HG03097 (cell line): ENCODE data around the gene THRB.
"Not testable (repeated sequence)": the region's sequence is repeated elsewhere in the genome, so short reads cannot be mapped to it uniquely, and the experiment has no call there.

Source experiments
- ATAC-seq: cut with Tn5 transposase; IDR thresholded peaks from one replicate; pipeline ENCODE4 v1.9.1; 2021; ENCODE audit not compliant: unreplicated experiment, low FRiP score

The THRB gene

DNA sequence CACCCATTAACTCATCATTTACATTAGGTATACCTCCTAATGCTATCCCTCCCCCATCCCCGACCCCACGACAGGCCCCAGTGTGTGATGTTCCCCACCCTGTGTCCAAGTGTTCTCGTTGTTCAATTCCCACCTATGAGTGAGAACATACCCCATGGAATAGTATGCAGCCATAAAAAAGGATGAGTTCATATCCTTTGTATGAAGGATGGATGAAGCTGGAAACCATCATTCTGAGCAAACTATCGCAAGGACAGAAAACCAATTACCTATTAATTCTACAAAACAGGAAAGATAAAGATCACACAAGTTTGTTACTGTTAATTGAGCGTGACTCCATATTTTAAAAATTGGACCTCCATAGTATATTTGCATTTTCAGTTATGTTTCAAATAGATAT, 81.0 kb downstream of the THRB start:
- ATAC-seq = not testable (repeated sequence)

DNA sequence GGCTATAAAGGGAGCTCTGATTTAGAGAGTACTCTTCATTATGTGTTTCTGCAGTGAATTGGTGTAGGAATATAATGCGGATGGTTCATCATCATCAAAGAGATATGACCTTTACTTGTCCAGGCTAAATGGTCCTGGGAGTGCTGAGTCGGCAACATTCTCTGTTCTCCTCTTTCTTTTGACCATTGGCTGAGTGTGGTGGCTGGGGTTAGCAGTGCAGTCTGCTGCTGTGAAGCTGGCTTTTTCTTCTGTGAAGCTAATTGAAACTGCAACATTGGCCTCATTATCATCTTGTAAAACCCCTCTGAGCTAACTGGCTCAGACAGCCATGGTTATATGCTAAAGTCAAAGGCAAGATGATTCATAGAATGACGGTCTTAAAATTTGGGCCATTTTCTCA, 83.8 kb downstream of the THRB start:
- ATAC-seq = no peak

DNA sequence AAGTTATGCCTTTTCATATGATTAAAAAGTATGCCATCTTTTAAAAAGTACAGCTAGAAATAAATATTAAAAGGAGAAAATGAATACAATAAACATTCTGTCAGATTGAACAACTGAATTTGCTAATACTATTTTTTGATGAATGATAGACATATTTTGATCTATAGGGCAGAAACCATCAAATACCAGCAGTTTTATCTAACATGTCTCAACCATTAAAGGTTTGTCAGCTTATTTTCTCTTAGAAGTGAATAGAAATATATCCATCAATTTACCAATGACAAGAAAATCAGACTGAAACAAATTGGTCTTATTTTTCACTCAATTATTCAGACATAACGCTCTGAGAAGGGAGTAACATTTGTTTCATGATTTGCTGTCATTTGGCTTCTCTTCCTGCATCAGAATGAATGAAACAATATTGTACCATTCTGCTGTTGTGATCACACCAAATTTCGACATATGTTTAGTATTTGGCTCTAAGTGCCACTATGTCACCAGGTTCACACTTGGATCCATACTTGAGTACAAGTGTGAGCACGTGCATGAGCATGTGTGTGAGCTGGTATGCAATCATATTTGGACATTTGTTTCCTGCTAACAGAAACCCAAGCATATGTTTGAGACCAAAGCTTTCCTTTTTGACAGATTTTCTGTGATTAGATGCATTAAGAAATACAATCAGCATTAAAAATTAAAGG, 86.5 kb downstream of the THRB start:
- ATAC-seq = no peak

DNA sequence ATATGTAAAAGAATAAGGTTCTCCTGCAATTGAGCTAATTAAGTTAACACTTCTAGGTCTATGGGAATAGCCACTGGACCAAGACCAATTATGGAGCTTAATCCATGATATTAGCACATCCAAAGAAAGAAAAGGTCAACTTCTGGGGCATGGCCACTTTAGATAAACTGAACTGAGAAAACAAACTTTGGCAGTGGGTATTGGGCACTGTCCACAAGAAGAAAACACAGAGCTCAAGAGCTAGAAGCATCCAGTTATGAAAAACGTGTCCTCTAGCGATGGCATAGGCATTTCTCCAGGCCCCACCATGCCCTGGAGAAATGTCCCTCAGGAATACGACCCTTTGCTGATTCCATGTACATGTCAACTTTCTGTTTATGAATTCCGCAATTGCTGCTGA, 87.8 kb downstream of the THRB start:
- ATAC-seq = no peak

DNA sequence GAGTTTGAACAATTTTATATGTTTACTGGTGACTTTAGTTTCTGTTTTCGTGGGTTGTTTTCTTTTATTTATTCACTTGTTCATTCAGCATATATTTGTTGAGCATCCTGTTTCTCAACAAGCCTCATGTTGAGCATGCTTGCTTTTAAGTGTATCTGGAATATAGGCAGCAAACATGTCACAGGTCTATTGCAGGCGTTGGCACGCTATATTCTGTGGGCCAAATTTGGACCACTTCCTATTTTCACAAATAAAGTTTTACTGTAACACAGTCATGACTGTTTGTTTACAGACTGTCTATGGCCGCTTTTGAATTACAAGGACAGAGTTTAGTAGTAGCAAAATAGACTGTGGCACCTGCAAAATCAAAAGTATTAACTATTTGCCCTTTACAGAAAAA, 89.6 kb downstream of the THRB start:
- no peak for ATAC-seq

DNA sequence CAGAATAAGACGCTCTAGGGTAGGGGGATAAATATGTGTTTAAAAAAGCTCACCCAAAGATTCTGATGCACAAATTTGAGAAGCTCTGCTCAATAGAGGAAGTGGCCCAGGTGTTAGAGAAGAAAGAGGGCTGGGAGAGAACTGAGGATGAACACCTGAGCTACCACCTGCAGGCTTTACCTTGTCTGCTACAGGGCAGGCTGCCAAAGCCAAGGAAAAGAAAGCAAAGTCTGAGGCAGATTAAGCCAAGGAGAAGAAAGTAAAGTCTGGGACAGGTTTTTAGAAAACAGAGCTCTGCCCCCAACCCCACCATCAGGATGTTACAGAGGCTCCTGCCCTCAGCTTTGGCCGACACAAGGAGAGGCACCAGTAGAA, 92.9 kb downstream of the THRB start:
- ATAC-seq = no peak

DNA sequence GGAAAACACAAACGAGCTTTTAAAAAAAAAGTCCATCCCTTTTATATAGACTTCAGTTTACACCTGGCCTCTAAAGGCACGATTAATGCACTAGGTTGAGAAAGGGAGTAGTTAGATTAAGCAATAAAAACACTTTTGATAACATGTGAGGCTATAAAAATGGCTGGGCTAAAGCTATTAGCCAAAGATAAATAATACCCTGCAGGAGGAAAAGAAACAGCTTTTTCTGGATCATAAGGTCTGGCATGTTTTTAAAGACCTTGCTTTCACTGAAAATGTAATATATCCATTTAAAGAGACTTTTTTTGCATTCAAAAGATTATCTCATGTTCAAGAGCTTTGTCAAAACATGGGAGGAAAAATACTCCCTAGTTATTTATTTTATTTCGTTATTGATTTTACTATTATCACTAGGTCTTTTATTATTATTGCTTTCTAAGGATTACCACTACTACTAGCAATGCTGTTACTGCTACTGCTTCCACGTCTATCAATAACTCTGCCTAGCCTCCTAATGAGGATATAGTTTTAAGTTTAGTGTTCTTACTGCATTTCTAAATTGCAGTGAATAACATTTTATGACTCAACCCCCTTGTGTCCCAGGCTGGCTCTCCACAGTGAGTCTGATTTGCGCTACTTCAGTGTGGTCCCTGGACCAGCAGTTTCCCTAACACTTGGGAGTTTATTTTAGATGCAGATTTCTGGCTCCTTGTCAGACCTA, 93.4 kb downstream of the THRB start:
- ATAC-seq = no peak

DNA sequence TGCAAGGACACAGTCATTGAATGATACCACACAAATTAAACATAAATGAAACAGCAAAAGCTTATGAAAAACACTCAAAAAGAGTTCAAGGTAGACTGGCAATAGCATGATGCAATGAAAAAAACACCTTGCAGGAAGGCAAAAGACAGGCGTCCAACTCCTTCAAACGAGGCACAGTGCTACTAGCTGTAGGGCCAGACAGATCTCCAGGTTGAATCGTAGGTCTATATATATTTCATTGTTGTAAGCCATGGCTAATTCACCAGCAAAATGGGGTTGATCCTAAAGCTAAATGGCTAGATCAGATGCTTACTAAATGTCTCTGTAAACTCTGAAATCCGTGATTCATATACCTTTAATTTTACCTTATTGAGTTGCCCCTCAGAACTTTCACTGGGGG, 94.2 kb downstream of the THRB start:
- ATAC-seq = no peak

DNA sequence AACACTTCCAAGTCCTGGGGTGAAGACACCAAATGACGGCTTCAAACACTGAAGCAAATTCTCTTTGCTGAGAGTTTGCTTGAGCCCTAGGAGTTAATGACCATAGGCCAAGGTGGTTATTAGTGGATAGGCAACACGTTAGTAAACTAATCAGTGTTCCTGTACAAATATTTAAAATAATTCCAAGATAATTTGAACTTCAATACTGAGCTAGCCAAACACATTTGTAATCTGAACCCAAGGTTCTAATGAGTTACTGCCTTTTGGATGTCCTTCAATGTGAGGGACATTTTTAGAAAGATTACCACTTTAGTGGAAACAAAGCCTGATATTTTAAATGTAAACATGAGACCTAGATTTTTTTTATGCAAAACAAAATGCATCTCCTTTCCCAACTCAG, 94.6 kb downstream of the THRB start:
- ATAC-seq = no peak

DNA sequence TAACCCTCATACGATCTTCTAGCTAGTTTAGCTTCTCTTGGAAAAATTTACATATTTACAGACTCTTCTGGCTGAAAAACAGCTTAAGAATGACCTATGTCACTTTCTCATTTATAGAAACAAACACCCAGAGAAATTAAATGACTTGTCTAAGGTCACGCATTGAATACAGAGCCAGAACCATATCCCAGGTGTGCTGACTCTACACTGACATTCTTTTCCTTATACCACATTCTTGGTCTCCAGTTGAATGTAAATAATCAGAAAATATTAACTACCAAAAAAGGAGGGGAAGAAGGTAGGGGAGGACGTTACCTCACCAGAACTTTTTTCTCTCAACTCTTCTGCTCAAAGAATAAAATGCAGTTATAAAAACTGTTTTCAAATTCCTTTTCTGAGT, 95.0 kb downstream of the THRB start:
- ATAC-seq = no peak

DNA sequence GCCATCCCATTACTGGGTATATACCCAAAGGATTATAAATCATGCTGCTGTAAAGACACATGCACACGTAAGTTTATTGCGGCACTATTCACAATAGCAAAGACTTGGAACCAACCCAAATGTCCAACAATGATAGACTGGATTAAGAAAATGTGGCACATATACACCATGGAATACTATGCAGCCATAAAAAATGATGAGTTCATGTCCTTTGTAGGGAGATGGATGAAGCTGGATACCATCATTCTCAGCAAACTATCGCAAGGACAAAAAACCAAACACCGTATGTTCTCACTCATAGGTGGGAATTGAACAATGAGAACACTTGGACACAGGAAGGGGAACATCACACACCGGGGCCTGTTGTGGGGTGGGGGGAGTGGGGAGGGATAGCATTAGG, 95.9 kb downstream of the THRB start:
- not testable (repeated sequence) for ATAC-seq

DNA sequence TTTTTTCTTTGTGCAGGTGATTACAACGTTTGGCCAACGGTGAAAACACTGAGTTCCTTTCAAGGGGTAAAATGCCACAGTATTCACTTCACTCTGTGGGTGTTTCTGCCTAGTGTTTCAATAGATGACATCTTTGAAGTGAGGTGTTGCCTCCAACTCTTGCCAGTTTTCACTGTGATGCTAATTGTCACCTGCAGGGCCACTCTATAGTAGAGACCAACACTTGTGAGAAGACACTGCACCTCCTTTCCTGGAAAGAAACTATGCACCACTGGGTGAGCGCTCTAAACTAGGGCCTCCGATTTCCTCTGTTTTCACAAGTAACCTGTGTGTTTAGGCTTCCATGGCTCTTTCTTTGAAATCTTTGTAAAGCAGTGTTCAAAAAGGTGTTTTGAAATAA, 98.3 kb downstream of the THRB start:
- no peak for ATAC-seq

DNA sequence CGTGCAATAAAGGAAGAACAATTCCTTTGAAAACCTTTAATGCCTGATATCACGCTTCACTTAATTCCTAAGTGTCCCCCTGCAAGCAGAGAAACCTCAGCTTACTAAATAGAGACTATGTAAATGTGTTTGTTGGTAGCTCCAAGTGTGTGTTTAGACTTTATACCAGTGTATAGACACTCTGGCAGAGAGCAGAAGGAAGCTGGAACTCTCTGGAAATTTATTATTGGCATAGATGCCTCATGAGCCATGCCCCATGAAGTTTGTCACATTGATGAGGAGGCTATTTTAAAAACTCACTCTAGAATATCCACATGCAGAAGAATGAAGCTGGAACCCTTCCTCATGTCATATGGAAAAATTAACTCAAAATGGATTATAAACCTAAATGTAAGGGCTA, 99.9 kb downstream of the THRB start:
- ATAC-seq = no peak

DNA sequence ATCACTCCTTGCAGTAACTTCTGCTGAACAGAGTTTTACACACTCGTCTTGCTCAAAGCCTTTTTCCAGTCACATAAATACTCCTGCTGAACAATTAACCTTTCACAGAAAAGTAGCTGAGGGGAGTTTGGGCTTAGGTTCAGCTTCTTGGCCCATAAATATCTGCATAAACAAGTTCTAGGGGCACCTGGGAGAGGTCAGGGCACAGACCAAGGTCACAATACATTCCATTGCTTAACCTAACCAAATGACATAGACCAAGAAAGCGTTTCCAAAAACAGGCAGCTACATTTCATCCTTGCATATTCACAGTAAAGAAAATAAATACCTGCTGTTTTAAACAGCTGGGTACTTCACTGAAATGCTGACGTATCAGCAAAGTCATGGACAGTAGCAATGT, 101.3 kb downstream of the THRB start:
- ATAC-seq = no peak

DNA sequence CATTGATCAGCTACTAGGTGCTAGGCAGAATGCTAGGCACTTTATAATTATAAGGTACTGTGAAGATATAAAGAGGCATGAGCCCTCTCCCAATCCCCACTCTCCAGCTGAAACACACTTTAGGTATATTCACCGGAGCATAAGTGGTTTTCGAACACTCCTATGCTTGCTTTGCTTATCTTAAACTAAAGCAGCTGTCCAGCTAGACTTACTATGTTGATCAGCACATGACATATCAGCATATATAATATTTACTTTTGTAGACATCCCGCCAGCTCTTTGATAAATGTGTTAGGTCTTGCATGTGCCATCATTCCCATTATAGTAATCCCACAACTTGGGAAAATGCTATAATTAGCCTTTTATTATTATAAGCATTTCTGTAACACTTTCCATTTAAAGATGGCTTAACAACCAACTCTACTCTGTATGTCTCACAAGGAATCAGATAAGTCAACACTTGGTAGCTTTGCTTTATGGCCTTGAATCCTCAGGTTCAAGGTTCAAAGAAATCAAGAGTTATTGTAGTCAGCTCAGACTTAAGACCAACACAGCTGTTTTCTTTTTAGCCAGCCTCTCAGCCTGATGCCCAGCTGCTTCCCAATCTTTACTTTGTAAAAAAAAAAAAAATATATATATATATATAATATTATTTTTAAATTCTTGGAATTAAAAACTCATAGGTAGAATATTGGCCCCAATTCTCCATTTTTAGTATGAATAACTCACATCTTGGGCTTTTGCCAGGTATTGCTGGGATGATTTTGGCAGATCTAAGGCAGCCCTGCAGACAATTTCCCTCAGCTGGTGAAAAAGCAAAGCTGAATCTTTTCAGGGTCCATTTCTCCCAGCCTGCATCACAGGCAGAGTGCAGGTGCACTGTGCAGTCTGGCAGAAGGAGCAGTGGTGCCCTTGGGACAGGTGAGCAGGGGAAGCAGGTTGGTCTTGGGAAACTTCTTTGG, 104.2 kb downstream of the THRB start:
- ATAC-seq = no peak

DNA sequence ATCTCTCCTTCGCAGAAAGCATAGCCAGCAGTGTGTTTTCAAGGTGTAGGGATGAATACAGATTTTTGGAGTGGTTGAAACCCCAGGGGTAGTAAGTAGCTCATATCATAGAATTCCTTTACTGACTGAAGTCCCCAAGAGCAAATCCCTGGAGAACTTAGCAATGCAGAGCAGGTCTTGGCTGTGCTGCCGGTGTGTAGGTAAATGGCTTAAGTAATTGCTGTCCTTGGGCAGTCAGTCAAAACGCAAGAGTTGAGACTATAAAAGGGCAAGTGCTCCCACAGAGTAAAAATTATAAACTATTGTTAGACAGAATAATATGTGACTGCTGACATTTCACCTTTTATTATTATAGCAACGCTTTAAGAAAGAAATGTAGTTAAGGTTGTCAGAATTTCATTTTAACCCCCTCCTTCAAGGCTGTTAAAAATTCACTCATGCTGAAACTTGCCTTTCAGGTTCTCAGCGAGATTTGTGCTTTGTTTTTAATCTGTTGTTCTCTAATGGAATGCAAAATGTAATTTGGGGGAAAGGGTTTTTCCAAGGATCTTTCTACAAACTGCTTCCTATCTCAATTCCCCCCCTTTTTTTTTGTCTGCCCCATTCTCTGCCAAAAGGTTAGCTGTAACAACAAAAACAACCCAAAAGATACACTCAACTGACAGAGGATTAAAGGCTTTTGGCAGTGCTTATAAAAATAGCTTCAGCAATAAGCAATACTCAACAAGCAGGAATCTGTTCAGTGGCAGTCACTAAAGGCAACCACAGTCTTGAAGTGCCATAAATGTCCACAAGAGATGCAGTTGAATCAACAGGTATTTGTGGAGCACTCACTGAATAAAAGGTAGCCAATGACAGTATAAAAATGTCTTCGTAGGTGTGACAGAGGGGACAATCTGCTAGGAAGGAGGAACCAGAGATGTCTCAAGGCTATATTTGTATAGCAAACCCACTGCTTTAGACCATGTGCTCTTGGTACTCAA, 105.3 kb downstream of the THRB start:
- no peak for ATAC-seq

DNA sequence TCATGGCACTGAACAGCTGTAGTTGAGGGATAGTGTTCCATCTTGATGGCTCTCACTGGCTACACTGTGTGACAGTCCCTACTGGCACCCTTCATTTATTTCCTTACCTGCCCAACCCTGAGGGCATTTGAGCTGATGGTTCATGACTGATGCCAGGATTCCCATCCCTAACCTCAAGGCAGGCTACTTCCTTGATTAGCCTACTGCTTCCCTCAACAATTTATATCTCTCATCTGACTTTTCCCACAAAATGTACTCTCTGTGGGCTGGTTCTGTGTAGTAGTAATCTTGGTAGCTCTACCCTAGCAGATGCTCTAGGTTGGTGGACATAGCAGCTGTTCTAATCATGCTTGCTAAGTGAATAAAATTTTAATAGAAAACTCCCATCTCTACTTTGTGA, 106.0 kb downstream of the THRB start:
- ATAC-seq = no peak

DNA sequence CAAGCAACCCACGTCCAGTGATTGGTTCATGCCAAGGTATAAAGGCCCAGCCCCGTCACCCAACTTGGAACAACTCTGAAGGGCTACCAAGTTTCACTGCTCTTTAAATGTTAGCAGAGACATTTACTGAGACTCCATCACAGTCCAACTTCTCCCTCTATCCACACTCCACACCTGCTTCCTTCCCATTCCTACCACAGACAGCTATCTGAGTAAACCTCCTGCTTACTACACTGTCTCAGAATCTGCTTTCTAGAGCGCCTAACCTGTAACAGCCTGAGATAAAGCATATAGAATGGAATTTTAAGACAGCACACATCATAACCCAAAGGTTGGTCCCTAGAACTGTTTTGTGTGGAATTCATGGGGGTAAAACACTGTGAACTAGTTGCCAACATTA, 106.5 kb downstream of the THRB start:
- ATAC-seq = no peak

DNA sequence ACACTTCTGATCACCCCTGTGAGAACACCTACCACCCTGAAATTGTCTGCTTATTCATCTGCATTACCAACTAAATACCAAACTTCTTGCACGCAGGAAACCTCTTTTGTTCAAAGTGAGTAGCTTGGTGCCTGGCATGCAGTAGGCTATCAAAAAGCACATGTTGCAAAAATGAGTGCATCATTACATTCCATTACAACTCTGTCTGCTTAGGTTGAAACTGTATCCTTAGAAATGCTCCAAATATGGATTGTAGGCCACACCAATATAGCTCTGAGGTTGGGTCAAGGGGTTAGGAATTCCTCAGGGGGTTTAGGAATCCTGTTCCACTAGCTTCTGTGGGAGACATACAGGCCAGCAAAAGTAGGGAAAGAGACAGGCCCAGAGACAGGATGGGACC, 107.2 kb downstream of the THRB start:
- no peak for ATAC-seq

DNA sequence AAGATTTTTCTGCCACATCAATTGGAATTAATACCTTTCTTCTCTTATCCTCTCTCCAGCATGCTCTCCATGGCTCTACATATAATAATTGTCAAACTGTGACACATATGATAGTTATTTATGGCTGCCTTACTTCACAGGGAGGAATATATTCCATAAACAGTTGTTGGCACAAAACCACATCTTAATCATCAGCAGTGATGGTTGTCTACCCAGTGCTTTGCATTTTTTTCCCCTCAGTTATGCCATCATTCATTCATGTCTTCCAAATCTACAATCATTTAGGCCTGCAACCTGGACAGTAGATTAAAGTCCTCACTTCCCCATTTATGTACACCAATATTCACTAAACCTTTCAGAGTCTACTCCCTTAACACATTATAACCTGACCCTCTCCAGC, 107.7 kb downstream of the THRB start:
- no peak for ATAC-seq
